Body of pancreas (tissue), 4 donors: ENCODE measurements around the gene ZNF771.

Experiments used
- POLR2A ChIP-seq, 3 donors: fragments of 450-650 bp; IDR thresholded peaks; one replicate each; pipeline ENCODE4 v1.6.1; 2016; ENCODE audit warnings: antibody characterized with exemption in 3 of 3, mild to moderate bottlenecking in 2 of 3
- TF ChIP-seq, protein P1 (sequence below), 7 experiments: fragments of 450-650 bp in 4 of 7; fragments of 200-600 bp in 3 of 7; sonication (generic) in 3 of 7; IDR thresholded peaks; one replicate each; pipeline ENCODE4 v1.5.1; 2016 to 2019; ENCODE audit warnings: antibody characterized with exemption in 7 of 7

DNA sequence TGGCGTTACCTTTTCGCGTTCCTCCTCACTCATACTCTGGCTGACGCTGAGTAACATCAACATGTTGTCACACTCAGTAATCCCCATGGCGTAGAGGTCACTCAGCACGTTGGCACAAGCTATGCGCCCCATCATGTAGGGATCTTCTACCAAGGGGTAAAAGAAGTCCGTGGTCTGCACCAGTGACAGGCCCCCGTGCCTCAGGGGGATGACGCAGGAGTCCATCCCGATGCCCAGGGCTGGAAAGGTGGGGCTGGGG lies 37.7 kb downstream of the ZNF771 start:
- TF ChIP-seq, protein P1, sequence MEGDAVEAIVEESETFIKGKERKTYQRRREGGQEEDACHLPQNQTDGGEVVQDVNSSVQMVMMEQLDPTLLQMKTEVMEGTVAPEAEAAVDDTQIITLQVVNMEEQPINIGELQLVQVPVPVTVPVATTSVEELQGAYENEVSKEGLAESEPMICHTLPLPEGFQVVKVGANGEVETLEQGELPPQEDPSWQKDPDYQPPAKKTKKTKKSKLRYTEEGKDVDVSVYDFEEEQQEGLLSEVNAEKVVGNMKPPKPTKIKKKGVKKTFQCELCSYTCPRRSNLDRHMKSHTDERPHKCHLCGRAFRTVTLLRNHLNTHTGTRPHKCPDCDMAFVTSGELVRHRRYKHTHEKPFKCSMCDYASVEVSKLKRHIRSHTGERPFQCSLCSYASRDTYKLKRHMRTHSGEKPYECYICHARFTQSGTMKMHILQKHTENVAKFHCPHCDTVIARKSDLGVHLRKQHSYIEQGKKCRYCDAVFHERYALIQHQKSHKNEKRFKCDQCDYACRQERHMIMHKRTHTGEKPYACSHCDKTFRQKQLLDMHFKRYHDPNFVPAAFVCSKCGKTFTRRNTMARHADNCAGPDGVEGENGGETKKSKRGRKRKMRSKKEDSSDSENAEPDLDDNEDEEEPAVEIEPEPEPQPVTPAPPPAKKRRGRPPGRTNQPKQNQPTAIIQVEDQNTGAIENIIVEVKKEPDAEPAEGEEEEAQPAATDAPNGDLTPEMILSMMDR (IDR thresholded peaks at IDR 0.05), result no peak
- no peak for TF ChIP-seq POLR2A (IDR thresholded peaks at IDR 0.05)
